Left lung (tissue), 10 donors: ENCODE results near the gene SOD3. TPM values are rescaled to one million over a fixed set of nuclear protein-coding genes. Genes with fewer than 3 reads are reported as not detected.

Source experiments
- ATAC-seq: fragments of 200-7000 bp; cut with Tn5 transposase; one replicate; pipeline ENCODE4 v1.9.1; 2020; ENCODE audit warnings: moderate library complexity
- DNase-seq, 4 donors: peaks; one replicate each; pipeline ENCODE4 v3.0.0-alpha.2; 2013 to 2020
- H3K27ac ChIP-seq, 2 donors: fragments of 200-600 bp; sonication (generic) in 1 of 2; one replicate each; pipeline versions ENCODE4 v1.5.0 to v1.8.0; 2020 to 2021
- H3K27me3 ChIP-seq, 2 donors: fragments of 200-600 bp; sonication (generic) in 1 of 2; one replicate each; pipeline versions ENCODE4 v1.5.0 to v1.8.0; 2020 to 2021
- H3K36me3 ChIP-seq, 2 donors: fragments of 200-600 bp; sonication (generic) in 1 of 2; one replicate each; pipeline versions ENCODE4 v1.5.0 to v1.8.0; 2020 to 2021
- H3K4me1 ChIP-seq, 2 donors: fragments of 200-600 bp; one replicate each; pipeline ENCODE4 v1.8.0; 2021
- H3K4me3 ChIP-seq, 2 donors: fragments of 200-600 bp; sonication (generic) in 1 of 2; one replicate each; pipeline versions ENCODE4 v1.5.0 to v1.8.0; 2020 to 2021; ENCODE audit warnings: mild to moderate bottlenecking in 1 of 2
- H3K9me3 ChIP-seq, 2 donors: fragments of 200-600 bp; sonication (generic) in 1 of 2; one replicate each; pipeline versions ENCODE4 v1.5.0 to v1.8.0; 2020 to 2021
- intact Hi-C, 2 donors: fragments of 100-400 bp; cut with DNase I; formaldehyde crosslinking; loops; one replicate each; pipeline versions ENCODE4 v1.11.2 to v1.14.2; 2022
- polyA plus RNA-seq, 6 donors: library from polyadenylated mRNA; unstranded; fragments of 120-200 nt; gene quantifications; one replicate each; pipeline ENCODE4 v1.2.1, GENCODE V29; 2013; ENCODE audit not compliant: insufficient read length in 6 of 6
- total RNA-seq, 2 donors: library from RNA; stranded (reverse); fragmentation: NEBNext Ultra II Directional; extraction: Animal tissue kit (Norgen Biotek cat#: 25700); gene quantifications; one replicate each; pipeline ENCODE4 v1.2.1, GENCODE V29; 2021
- TF ChIP-seq, protein P1 (sequence below), 2 donors: fragments of 200-600 bp; sonication (generic) in 1 of 2; IDR thresholded peaks; one replicate each; pipeline versions ENCODE4 v1.5.0 to v1.8.0; 2021; ENCODE audit warnings: antibody characterized with exemption in 2 of 2
- donor health status: DM: no; HTN: yes; CAD: no.
- donor health status: DM: no; HTN: no; CAD: no.

Gene SOD3
- total and polyA plus RNA-seq, 8 donors: 12.6 to 236 (median 17.5) TPM

GRCh38 chr4:24840826-24841543 lies 45.6 kb downstream of the SOD3 start:
- Histone ChIP-seq H3K4me1 (no peaks in the 10 kb centered on the region), H3K4me3 (no peak overlapping the region), H3K27me3 (no peaks in the 10 kb centered on the region), H3K27ac (no peak overlapping the region), H3K36me3 (peaks cover 0 to 11% of the 10 kb centered on the region in 2 donors), H3K9me3 (no peaks in the 10 kb centered on the region)
- TF ChIP-seq, protein P1, sequence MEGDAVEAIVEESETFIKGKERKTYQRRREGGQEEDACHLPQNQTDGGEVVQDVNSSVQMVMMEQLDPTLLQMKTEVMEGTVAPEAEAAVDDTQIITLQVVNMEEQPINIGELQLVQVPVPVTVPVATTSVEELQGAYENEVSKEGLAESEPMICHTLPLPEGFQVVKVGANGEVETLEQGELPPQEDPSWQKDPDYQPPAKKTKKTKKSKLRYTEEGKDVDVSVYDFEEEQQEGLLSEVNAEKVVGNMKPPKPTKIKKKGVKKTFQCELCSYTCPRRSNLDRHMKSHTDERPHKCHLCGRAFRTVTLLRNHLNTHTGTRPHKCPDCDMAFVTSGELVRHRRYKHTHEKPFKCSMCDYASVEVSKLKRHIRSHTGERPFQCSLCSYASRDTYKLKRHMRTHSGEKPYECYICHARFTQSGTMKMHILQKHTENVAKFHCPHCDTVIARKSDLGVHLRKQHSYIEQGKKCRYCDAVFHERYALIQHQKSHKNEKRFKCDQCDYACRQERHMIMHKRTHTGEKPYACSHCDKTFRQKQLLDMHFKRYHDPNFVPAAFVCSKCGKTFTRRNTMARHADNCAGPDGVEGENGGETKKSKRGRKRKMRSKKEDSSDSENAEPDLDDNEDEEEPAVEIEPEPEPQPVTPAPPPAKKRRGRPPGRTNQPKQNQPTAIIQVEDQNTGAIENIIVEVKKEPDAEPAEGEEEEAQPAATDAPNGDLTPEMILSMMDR (IDR thresholded peaks at IDR 0.05): no peak
- DNase-seq (peak in 2 of 4 donors; percentile 40 to 49), ATAC-seq (no peak)
- intact Hi-C loops: no loop called here

GRCh38 chr4:24842356-24842755 lies 47.0 kb downstream of the SOD3 start:
- DNase-seq: no peak
- intact Hi-C loops: no loop called here
- TF ChIP-seq, protein P1 (IDR thresholded peaks at IDR 0.05): no peak

DNA sequence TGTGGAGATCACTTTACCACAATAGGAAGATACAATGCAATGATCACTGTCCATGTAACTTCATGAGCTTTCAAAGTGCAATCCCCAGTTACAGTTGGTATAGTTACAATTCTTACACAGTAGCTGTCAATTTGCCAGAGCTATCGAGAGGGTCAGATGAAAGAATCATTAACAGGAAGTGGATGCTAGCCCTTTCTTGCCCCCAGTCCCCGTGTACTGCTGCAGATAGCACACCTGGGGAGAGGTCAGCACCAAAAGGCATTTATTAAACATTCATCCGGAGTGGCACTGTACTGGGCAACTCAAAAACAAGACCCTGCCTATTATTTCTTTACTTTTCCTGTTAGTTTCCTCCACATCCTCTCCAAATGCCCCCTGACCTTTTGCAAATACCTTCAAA lies 47.7 kb downstream of the SOD3 start:
- intact Hi-C loops: no loop called here
- ATAC-seq (no peak), DNase-seq (no peak)
- TF ChIP-seq, protein P1 (IDR thresholded peaks at IDR 0.05): no peak
- H3K9me3 ChIP-seq: no peaks in the 10 kb centered on the region
- H3K27me3 ChIP-seq: no peaks in the 10 kb centered on the region
- H3K36me3 ChIP-seq: no peaks in the 10 kb centered on the region
- H3K4me1 ChIP-seq: no peaks in the 10 kb centered on the region
- H3K4me3 ChIP-seq: no peak overlapping the region
- H3K27ac ChIP-seq: no peak overlapping the region

More at GRCh38 chr4:24842356-24842755, 47.0 kb downstream of the SOD3 start:
- H3K27ac ChIP-seq: no peak overlapping the region
- no peaks in the 10 kb centered on the region for H3K27me3 ChIP-seq
- no peak overlapping the region for H3K4me3 ChIP-seq
- H3K36me3 ChIP-seq: peaks cover 0 to 6% of the 10 kb centered on the region in 2 donors
- ATAC-seq: no peak
- no peaks in the 10 kb centered on the region for H3K9me3 ChIP-seq
- no peaks in the 10 kb centered on the region for H3K4me1 ChIP-seq

- Histone ChIP-seq H3K27ac (no peak overlapping the region), H3K9me3 (no peaks in the 10 kb centered on the region), H3K36me3 (no peaks in the 10 kb centered on the region), H3K4me3 (no peak overlapping the region), H3K27me3 (no peaks in the 10 kb centered on the region), H3K4me1 (no peaks in the 10 kb centered on the region)
- TF ChIP-seq, protein P1 (IDR thresholded peaks at IDR 0.05): no peak
- no peak for DNase-seq
- intact Hi-C loops: no loop called here
- no peak for ATAC-seq
Measured at GRCh38 chr4:24845132-24845531, 49.8 kb downstream of the SOD3 start.

DNA sequence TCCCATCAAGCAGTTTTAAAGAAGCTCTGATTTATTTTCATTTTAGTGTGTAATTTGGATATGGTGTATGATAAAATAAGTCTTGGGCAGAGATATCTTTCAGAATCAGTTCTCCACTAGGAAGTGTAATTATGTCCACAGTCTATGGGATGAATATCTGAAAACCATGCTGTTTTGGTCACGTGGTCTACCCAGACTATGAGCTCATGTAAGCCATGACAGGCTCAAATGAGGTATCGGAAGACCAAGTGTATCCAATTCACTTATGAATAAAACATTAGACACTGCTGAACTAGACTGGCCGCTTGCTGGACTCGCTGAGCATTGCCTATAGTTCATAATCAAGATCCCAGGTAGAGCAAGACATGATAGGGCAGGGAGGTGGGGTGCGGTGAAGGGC lies 50.5 kb downstream of the SOD3 start:
- no peaks in the 10 kb centered on the region for H3K36me3 ChIP-seq
- H3K27me3 ChIP-seq: no peaks in the 10 kb centered on the region
- intact Hi-C loops: no loop called here
- no peaks in the 10 kb centered on the region for H3K4me1 ChIP-seq
- ATAC-seq: no peak
- H3K4me3 ChIP-seq: no peak overlapping the region
- no peak overlapping the region for H3K27ac ChIP-seq
- DNase-seq: no peak
- H3K9me3 ChIP-seq: no peaks in the 10 kb centered on the region
- TF ChIP-seq, protein P1 (IDR thresholded peaks at IDR 0.05): no peak
